Adrenal gland (tissue), 12 donors: ENCODE results near the gene ETV3L. TPM values are rescaled to one million over a fixed set of nuclear protein-coding genes. Genes with fewer than 3 reads are reported as not detected.
"Not testable (repeated sequence)": the region's sequence is repeated elsewhere in the genome, so short reads cannot be mapped to it uniquely, and the experiment has no call there.

Experiments
- DNase-seq, 7 donors: peaks; one replicate each; pipeline ENCODE4 v3.0.0-alpha.2; 2019 to 2020
- H3K27ac ChIP-seq, 5 donors: fragments of 200-600 bp; sonication (generic) in 4 of 5; 1 replicate in 3 of 5; 2 replicates in 2 of 5; pipeline versions ENCODE4 v1.5.1 to v1.8.0; 2016 to 2020; ENCODE audit warnings: mild to moderate bottlenecking in 1 of 5
- H3K27me3 ChIP-seq: fragments of 200-600 bp; 2 replicates; pipeline ENCODE4 v1.8.0; 2021
- H3K36me3 ChIP-seq, 2 donors: fragments of 200-600 bp; replicated peaks in 1 of 2; 1 replicate in 1 of 2; 2 replicates in 1 of 2; pipeline versions ENCODE4 v1.5.1 to v1.8.0; 2018 to 2022
- H3K4me1 ChIP-seq, 2 donors: fragments of 200-600 bp; replicated peaks in 1 of 2; 1 replicate in 1 of 2; 2 replicates in 1 of 2; pipeline versions ENCODE4 v1.5.1 to v1.8.0; 2018 to 2021
- H3K4me3 ChIP-seq, 4 donors: fragments of 200-600 bp; sonication (generic) in 3 of 4; one replicate each; pipeline ENCODE4 v1.5.1; 2016 to 2018
- H3K9me3 ChIP-seq, 3 donors: fragments of 200-600 bp; sonication (generic) in 1 of 3; replicated peaks in 1 of 3; 1 replicate in 2 of 3; 2 replicates in 1 of 3; pipeline versions ENCODE4 v1.5.1 to v1.8.0; 2016 to 2021
- POLR2A ChIP-seq, 2 donors: fragments of 450-650 bp; IDR thresholded peaks; one replicate each; pipeline ENCODE4 v1.6.1; 2017; ENCODE audit warnings: antibody characterized with exemption in 2 of 2, mild to moderate bottlenecking in 2 of 2, moderate library complexity in 1 of 2
- WGBS, 4 donors: extraction: QIAGEN DNeasy Blood & Tissue Kit in 2 of 4; methylation state at CpG; one replicate each; pipeline versions ENCODE4 v1.1.5 to v1.1.7; 2013 to 2017; 5-methylcytosine and 5-hydroxymethylcytosine counted together
- intact Hi-C, 2 donors: fragments of 100-400 bp; cut with DNase I; formaldehyde crosslinking; loops; one replicate each; pipeline versions ENCODE4 v1.14.1 to v1.15.0; 2022 to 2023
- polyA plus RNA-seq, 3 donors: library from polyadenylated mRNA; stranded (reverse); fragments of 200-250 nt in 2 of 3; fragments of 350-450 nt in 1 of 3; fragmentation: Illumina TruSeq in 1 of 3; extraction: RNeasy Lipid Tissue Mini Kit (QIAGEN cat#74804) in 1 of 3; gene quantifications; one replicate each; pipeline ENCODE4 v1.2.3, GENCODE V29; 2013 to 2014
- total RNA-seq, 9 donors: library from RNA; depleted of rRNA in 4 of 9; stranded (reverse); fragments of >200 nt in 4 of 9; fragments of 120-200 nt in 1 of 9; fragmentation: NEBNext Ultra II Directional in 1 of 9; extraction: Animal tissue kit (Norgen Biotek cat#: 25700) in 1 of 9; gene quantifications; one replicate each; pipeline versions ENCODE4 v1.1.0 to v1.2.4, GENCODE V29; 2013 to 2023
- TF ChIP-seq, protein P1 (sequence below), 6 experiments: fragments of 450-650 bp in 4 of 6; fragments of 200-600 bp in 2 of 6; sonication (generic) in 1 of 6; IDR thresholded peaks; 1 replicate in 5 of 6; 2 replicates in 1 of 6; pipeline versions ENCODE4 v1.5.1 to v1.8.0; 2016 to 2021; ENCODE audit warnings: antibody characterized with exemption in 6 of 6, mild to moderate bottlenecking in 2 of 6, moderate library complexity in 1 of 6
- donor health status: healthy with polysubstance abuse.
- donor health status: Bipolar disorder and iron deficiency.
- donor health status: DM: yes; HTN: yes; CAD: no.
- donor health status: DM: no; HTN: no; CAD: no.
- donor health status: DM: no; HTN: no; CAD: no.
- donor health status: DM: yes; HTN: yes; CAD: no.

Gene ETV3L
- total and polyA plus RNA-seq, 12 donors, result not detected

GRCh38 chr1:157081707-157082106 lies 17.9 kb downstream of the ETV3L start:
- WGBS, 4 donors, result 62 to 81% (median 76%) methylated on average over 5 of the region's 5 CpGs
- DNase-seq, result no peak
- Histone ChIP-seq H3K27ac (no peak overlapping the region), H3K4me3 (no peak overlapping the region), H3K27me3 (no peaks in the 10 kb centered on the region), H3K4me1 (no peaks in the 10 kb centered on the region), H3K9me3 (no peaks in the 10 kb centered on the region), H3K36me3 (no peaks in the 10 kb centered on the region)
- TF ChIP-seq POLR2A (IDR thresholded peaks at IDR 0.05), result no peak
- TF ChIP-seq, protein P1, sequence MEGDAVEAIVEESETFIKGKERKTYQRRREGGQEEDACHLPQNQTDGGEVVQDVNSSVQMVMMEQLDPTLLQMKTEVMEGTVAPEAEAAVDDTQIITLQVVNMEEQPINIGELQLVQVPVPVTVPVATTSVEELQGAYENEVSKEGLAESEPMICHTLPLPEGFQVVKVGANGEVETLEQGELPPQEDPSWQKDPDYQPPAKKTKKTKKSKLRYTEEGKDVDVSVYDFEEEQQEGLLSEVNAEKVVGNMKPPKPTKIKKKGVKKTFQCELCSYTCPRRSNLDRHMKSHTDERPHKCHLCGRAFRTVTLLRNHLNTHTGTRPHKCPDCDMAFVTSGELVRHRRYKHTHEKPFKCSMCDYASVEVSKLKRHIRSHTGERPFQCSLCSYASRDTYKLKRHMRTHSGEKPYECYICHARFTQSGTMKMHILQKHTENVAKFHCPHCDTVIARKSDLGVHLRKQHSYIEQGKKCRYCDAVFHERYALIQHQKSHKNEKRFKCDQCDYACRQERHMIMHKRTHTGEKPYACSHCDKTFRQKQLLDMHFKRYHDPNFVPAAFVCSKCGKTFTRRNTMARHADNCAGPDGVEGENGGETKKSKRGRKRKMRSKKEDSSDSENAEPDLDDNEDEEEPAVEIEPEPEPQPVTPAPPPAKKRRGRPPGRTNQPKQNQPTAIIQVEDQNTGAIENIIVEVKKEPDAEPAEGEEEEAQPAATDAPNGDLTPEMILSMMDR (IDR thresholded peaks at IDR 0.05), result no peak
- intact Hi-C loops, result no loop called here

- WGBS, 4 donors, result 72 to 90% (median 87%) methylated on average over 10 of the region's 10 CpGs
- no peak for TF ChIP-seq POLR2A (IDR thresholded peaks at IDR 0.05)
- Histone ChIP-seq H3K36me3 (no peaks in the 10 kb centered on the region), H3K27ac (no peak overlapping the region), H3K27me3 (no peaks in the 10 kb centered on the region), H3K9me3 (no peaks in the 10 kb centered on the region), H3K4me1 (no peaks in the 10 kb centered on the region), H3K4me3 (no peak overlapping the region)
- no peak for DNase-seq
- intact Hi-C loops, result no loop called here
These were observed 18.9 kb downstream of the ETV3L start for GRCh38 chr1:157080714-157081113.

- Histone ChIP-seq H3K9me3 (no peaks in the 10 kb centered on the region), H3K27me3 (no peaks in the 10 kb centered on the region), H3K4me3 (no peak overlapping the region), H3K27ac (no peak overlapping the region), H3K36me3 (no peaks in the 10 kb centered on the region), H3K4me1 (peaks cover 0 to 8% of the 10 kb centered on the region in 2 donors)
- 94 to 100% (median 97%) methylated on average over 1 of the region's 1 CpG for WGBS, 4 donors
- TF ChIP-seq, protein P1 (IDR thresholded peaks at IDR 0.05), result no peak
- DNase-seq, result no peak
- intact Hi-C loops, result loop anchor here in 1 of 2 donors (10.0 kb wide), 1 partner anchor 153 kb away; the partner anchor contains the start of gene LRRC71
These were observed 22.2 kb downstream of the ETV3L start for GRCh38 chr1:157077394-157077793.

- Histone ChIP-seq H3K9me3 (no peaks in the 10 kb centered on the region), H3K4me3 (peak overlapping the region in 1 of 4 donors; percentile 18), H3K36me3 (no peaks in the 10 kb centered on the region), H3K27me3 (no peaks in the 10 kb centered on the region), H3K4me1 (peaks cover 0 to 8% of the 10 kb centered on the region in 2 donors), H3K27ac (no peak overlapping the region)
- TF ChIP-seq, protein P1 (IDR thresholded peaks at IDR 0.05), result peak; percentile 59 to 83 (median 66)
- no peak for TF ChIP-seq POLR2A (IDR thresholded peaks at IDR 0.05)
- WGBS, 4 donors, result 25 to 28% (median 27%) methylated on average over 19 to 35 of the region's 35 CpGs
- intact Hi-C loops, result loop anchor here in 1 of 2 donors (10.0 kb wide), 1 partner anchor 149 kb away; the partner anchor contains the start of gene LRRC71
- DNase-seq, result peak; percentile 77 to 92 (median 84)
These were observed 25.5 kb downstream of the ETV3L start for GRCh38 chr1:157073944-157074685.

- no peak for DNase-seq
- H3K27ac ChIP-seq, result no peak overlapping the region
These were observed 30.0 kb downstream of the ETV3L start for GRCh38 chr1:157069601-157070000.

GRCh38 chr1:157059241-157059640 lies 40.4 kb downstream of the ETV3L start:
- WGBS, 4 donors, result 61 to 76% (median 65%) methylated on average over 3 of the region's 3 CpGs

More at GRCh38 chr1:157069601-157070000, 30.0 kb downstream of the ETV3L start:
- intact Hi-C loops, result no loop called here
- H3K4me3 ChIP-seq, result no peak overlapping the region
- no peaks in the 10 kb centered on the region for H3K27me3 ChIP-seq
- no peaks in the 10 kb centered on the region for H3K9me3 ChIP-seq
- TF ChIP-seq POLR2A (IDR thresholded peaks at IDR 0.05), result no peak
- TF ChIP-seq, protein P1 (IDR thresholded peaks at IDR 0.05), result no peak
- WGBS, 4 donors, result 83 to 96% (median 91%) methylated on average over 2 of the region's 2 CpGs
- no peaks in the 10 kb centered on the region for H3K36me3 ChIP-seq
- H3K4me1 ChIP-seq, result peaks cover 0 to 8% of the 10 kb centered on the region in 2 donors

More at GRCh38 chr1:157059241-157059640, 40.4 kb downstream of the ETV3L start:
- intact Hi-C loops, H3K4me3 ChIP-seq, H3K27me3 ChIP-seq, H3K27ac ChIP-seq, H3K36me3 ChIP-seq, H3K4me1 ChIP-seq, H3K9me3 ChIP-seq, DNase-seq: not testable (repeated sequence)
